NCI-H82 (cell line): Measurements from ENCODE around the gene LDAH.
A peak's percentile ranks its signal among the peaks of the same experiment; 100 is the strongest.

ENCODE experiments used
- DNase-seq: peaks from one replicate; lab custom pipeline; 2025; lab: John Stamatoyannopoulos, UW

The LDAH gene

GRCh38 chr2:20781656-20782265, 41.1 kb downstream of the LDAH start:
- DNase-seq, result peak; percentile 66

GRCh38 chr2:20771299-20771698, 51.6 kb downstream of the LDAH start:
- DNase-seq, result no peak

GRCh38 chr2:20766798-20767644, 55.9 kb downstream of the LDAH start:
- no peak for DNase-seq

GRCh38 chr2:20766213-20766612, 56.7 kb downstream of the LDAH start:
- DNase-seq, result no peak

- no peak for DNase-seq
These were observed 59.8 kb downstream of the LDAH start for GRCh38 chr2:20762945-20763683.

GRCh38 chr2:20759487-20759886, 63.4 kb downstream of the LDAH start:
- DNase-seq, result no peak

- DNase-seq, result no peak
These were observed 63.9 kb downstream of the LDAH start for GRCh38 chr2:20758997-20759396.

- DNase-seq, result no peak
These were observed 65.4 kb downstream of the LDAH start for GRCh38 chr2:20757405-20758090.

- no peak for DNase-seq
These were observed 67.6 kb downstream of the LDAH start for GRCh38 chr2:20755132-20755800.

- DNase-seq, result no peak
These were observed 70.6 kb downstream of the LDAH start for GRCh38 chr2:20752293-20752692.

GRCh38 chr2:20747317-20747716, 75.6 kb downstream of the LDAH start:
- no peak for DNase-seq

- DNase-seq, result no peak
These were observed 76.9 kb downstream of the LDAH start for GRCh38 chr2:20745924-20746555.

GRCh38 chr2:20744366-20745335, 78.2 kb downstream of the LDAH start:
- DNase-seq, result no peak

- DNase-seq, result no peak
These were observed 84.1 kb downstream of the LDAH start for GRCh38 chr2:20738772-20739171.

GRCh38 chr2:20737505-20737904, 85.4 kb downstream of the LDAH start:
- DNase-seq, result no peak

GRCh38 chr2:20728114-20728758, 94.7 kb downstream of the LDAH start:
- DNase-seq, result no peak

- DNase-seq, result no peak
These were observed 96.0 kb downstream of the LDAH start for GRCh38 chr2:20726913-20727312.

GRCh38 chr2:20725782-20726181, 97.1 kb downstream of the LDAH start:
- DNase-seq, result no peak

- DNase-seq, result no peak
These were observed 98.3 kb downstream of the LDAH start for GRCh38 chr2:20724500-20725053.
